ENCODE data around the gene HP. TPM values are rescaled to one million over a fixed set of nuclear protein-coding genes. Genes with fewer than 3 reads are reported as not detected.
"Not testable (repeated sequence)": the region's sequence is repeated elsewhere in the genome, so short reads cannot be mapped to it uniquely, and the experiment has no call there.

HP gene
- total RNA-seq, 2 experiments from 2014 or later, result not detected

- CTCF ChIA-PET, result no interaction called here
- intact Hi-C loops (cut with micrococcal nuclease), result no loop called here
- H3K4me1 Mint-ChIP-seq (ENCODE audit: low read depth), result no peaks in the 10 kb centered on the region
- no peaks in the 10 kb centered on the region for H3K27me3 Mint-ChIP-seq (ENCODE audit: low read depth)
- no peak overlapping the region for H3K27ac Mint-ChIP-seq
- peaks cover 9% of the 10 kb centered on the region for H3K9me3 Mint-ChIP-seq
- H3K36me3 Mint-ChIP-seq (ENCODE audit: low read depth), result peaks cover 5% of the 10 kb centered on the region
- H3K4me3 Mint-ChIP-seq, result no peak overlapping the region
- no peak for DNase-seq
Observed at GRCh38 chr16:72049110-72049509, 5.2 kb upstream of the HP start.

GRCh38 chr16:72050769-72051464 lies 3.4 kb upstream of the HP start:
- Mint-ChIP-seq H3K27ac (no peak overlapping the region), H3K36me3 (ENCODE audit: low read depth) (peaks cover 5% of the 10 kb centered on the region), H3K4me1 (ENCODE audit: low read depth) (no peaks in the 10 kb centered on the region), H3K27me3 (ENCODE audit: low read depth) (no peaks in the 10 kb centered on the region), H3K4me3 (no peak overlapping the region), H3K9me3 (peaks cover 9% of the 10 kb centered on the region)
- CTCF ChIA-PET, result interaction anchor here (0.5 to 1.2 kb wide), 3 partner anchors 12 to 41 kb away, joined by 3 read pairs; partner anchors contain the start of gene HPR
- no peak for DNase-seq
- intact Hi-C loops (cut with micrococcal nuclease), result no loop called here

- Mint-ChIP-seq H3K27ac (no peak overlapping the region), H3K36me3 (ENCODE audit: low read depth) (peaks cover 5% of the 10 kb centered on the region), H3K27me3 (ENCODE audit: low read depth) (no peaks in the 10 kb centered on the region), H3K9me3 (peaks cover 9% of the 10 kb centered on the region), H3K4me3 (no peak overlapping the region), H3K4me1 (ENCODE audit: low read depth) (no peaks in the 10 kb centered on the region)
- intact Hi-C loops (cut with micrococcal nuclease), result no loop called here
- no peak for DNase-seq
- CTCF ChIA-PET, result no interaction called here
Observed at GRCh38 chr16:72051818-72052217, 2.5 kb upstream of the HP start.

- Mint-ChIP-seq H3K4me1 (ENCODE audit: low read depth) (no peaks in the 10 kb centered on the region), H3K4me3 (no peak overlapping the region), H3K27me3 (ENCODE audit: low read depth) (no peaks in the 10 kb centered on the region), H3K36me3 (ENCODE audit: low read depth) (no peaks in the 10 kb centered on the region), H3K9me3 (no peaks in the 10 kb centered on the region), H3K27ac (no peak overlapping the region)
- intact Hi-C loops (cut with micrococcal nuclease), result no loop called here
- CTCF ChIA-PET, result no interaction called here
- no peak for DNase-seq
Observed at GRCh38 chr16:72055911-72056310, 1.6 kb downstream of the HP start.

- H3K36me3 Mint-ChIP-seq (ENCODE audit: low read depth); H3K27ac Mint-ChIP-seq; CTCF ChIA-PET; DNase-seq; H3K4me3 Mint-ChIP-seq; H3K4me1 Mint-ChIP-seq (ENCODE audit: low read depth); H3K9me3 Mint-ChIP-seq; intact Hi-C loops (cut with micrococcal nuclease); H3K27me3 Mint-ChIP-seq (ENCODE audit: low read depth): not testable (repeated sequence)
Observed at GRCh38 chr16:72057313-72057712, 3.0 kb downstream of the HP start.

GRCh38 chr16:72059060-72059459 lies 4.8 kb downstream of the HP start:
- H3K4me3 Mint-ChIP-seq; intact Hi-C loops (cut with micrococcal nuclease); H3K9me3 Mint-ChIP-seq; H3K36me3 Mint-ChIP-seq (ENCODE audit: low read depth); H3K4me1 Mint-ChIP-seq (ENCODE audit: low read depth); H3K27ac Mint-ChIP-seq; CTCF ChIA-PET; DNase-seq; H3K27me3 Mint-ChIP-seq (ENCODE audit: low read depth): not testable (repeated sequence)

GRCh38 chr16:72060405-72060804 lies 6.1 kb downstream of the HP start:
- no peaks in the 10 kb centered on the region for H3K4me1 Mint-ChIP-seq (ENCODE audit: low read depth)

GRCh38 chr16:72061564-72061963 lies 7.3 kb downstream of the HP start:
- Mint-ChIP-seq H3K4me1 (ENCODE audit: low read depth) (no peaks in the 10 kb centered on the region), H3K36me3 (ENCODE audit: low read depth) (no peaks in the 10 kb centered on the region), H3K9me3 (no peaks in the 10 kb centered on the region), H3K27me3 (ENCODE audit: low read depth) (no peaks in the 10 kb centered on the region), H3K27ac (no peak overlapping the region), H3K4me3 (no peak overlapping the region)
- intact Hi-C loops (cut with micrococcal nuclease), result no loop called here
- CTCF ChIA-PET, result no interaction called here
- DNase-seq, result no peak

More at GRCh38 chr16:72060405-72060804, 6.1 kb downstream of the HP start:
- intact Hi-C loops (cut with micrococcal nuclease), result no loop called here
- Mint-ChIP-seq H3K27me3 (ENCODE audit: low read depth) (no peaks in the 10 kb centered on the region), H3K4me3 (no peak overlapping the region), H3K9me3 (no peaks in the 10 kb centered on the region), H3K27ac (no peak overlapping the region), H3K36me3 (ENCODE audit: low read depth) (no peaks in the 10 kb centered on the region)
- CTCF ChIA-PET, result no interaction called here
- no peak for DNase-seq

- Mint-ChIP-seq H3K27me3 (ENCODE audit: low read depth) (no peaks in the 10 kb centered on the region), H3K4me1 (ENCODE audit: low read depth) (no peaks in the 10 kb centered on the region), H3K27ac (no peak overlapping the region), H3K9me3 (no peaks in the 10 kb centered on the region), H3K4me3 (no peak overlapping the region), H3K36me3 (ENCODE audit: low read depth) (no peaks in the 10 kb centered on the region)
- CTCF ChIA-PET, result no interaction called here
- DNase-seq, result no peak
- intact Hi-C loops (cut with micrococcal nuclease), result no loop called here
Observed at GRCh38 chr16:72064361-72064894, 10.1 kb downstream of the HP start.

- no peak overlapping the region for H3K27ac Mint-ChIP-seq
- no peaks in the 10 kb centered on the region for H3K27me3 Mint-ChIP-seq (ENCODE audit: low read depth)
Observed at GRCh38 chr16:72066747-72067146, 12.4 kb downstream of the HP start.

GRCh38 chr16:72068930-72069329 lies 14.6 kb downstream of the HP start:
- Mint-ChIP-seq H3K4me1 (ENCODE audit: low read depth) (no peaks in the 10 kb centered on the region), H3K9me3 (no peaks in the 10 kb centered on the region), H3K27me3 (ENCODE audit: low read depth) (no peaks in the 10 kb centered on the region), H3K4me3 (no peak overlapping the region), H3K36me3 (ENCODE audit: low read depth) (no peaks in the 10 kb centered on the region), H3K27ac (no peak overlapping the region)
- intact Hi-C loops (cut with micrococcal nuclease), result no loop called here
- CTCF ChIA-PET, result interaction anchor here (0.6 to 3.8 kb wide), 3 partner anchors 25 to 139 kb away, joined by 3 to 20 read pairs (median 5); partner anchors contain the start of genes DHX38 and TXNL4B
- DNase-seq, result no peak

More at GRCh38 chr16:72066747-72067146, 12.4 kb downstream of the HP start:
- no peak for DNase-seq
- intact Hi-C loops (cut with micrococcal nuclease), result loop anchor here (1.0 kb wide), 1 partner anchor 33 kb away; no protein-coding TSS in a partner anchor
- Mint-ChIP-seq H3K4me1 (ENCODE audit: low read depth) (no peaks in the 10 kb centered on the region), H3K4me3 (no peak overlapping the region), H3K9me3 (no peaks in the 10 kb centered on the region), H3K36me3 (ENCODE audit: low read depth) (no peaks in the 10 kb centered on the region)
- CTCF ChIA-PET, result interaction anchor here (0.9 to 3.8 kb wide), 5 partner anchors 11 to 33 kb away, joined by 3 to 20 read pairs (median 4); partner anchors contain the start of genes DHX38 and TXNL4B

- H3K36me3 Mint-ChIP-seq (ENCODE audit: low read depth), result no peaks in the 10 kb centered on the region
- H3K4me1 Mint-ChIP-seq (ENCODE audit: low read depth), result no peaks in the 10 kb centered on the region
- H3K27me3 Mint-ChIP-seq (ENCODE audit: low read depth), result no peaks in the 10 kb centered on the region
- H3K27ac Mint-ChIP-seq, result no peak overlapping the region
- CTCF ChIA-PET, result no interaction called here
- H3K4me3 Mint-ChIP-seq, result no peak overlapping the region
- intact Hi-C loops (cut with micrococcal nuclease), result no loop called here
- DNase-seq, result no peak
- H3K9me3 Mint-ChIP-seq, result no peaks in the 10 kb centered on the region
Observed at GRCh38 chr16:72072514-72073342, 18.4 kb downstream of the HP start.

Measured in activated naive CD4-positive, alpha-beta T cell treated with anti-CD3 and anti-CD28 coated beads for 36 hours (primary cell).